HG03135 (cell line): ENCODE data around the gene KCNA1.

Experiments
- ATAC-seq: cut with Tn5 transposase; IDR thresholded peaks from one replicate; pipeline ENCODE4 v1.9.1; 2021; ENCODE audit warnings: mild to moderate bottlenecking, moderate library complexity; ENCODE audit not compliant: unreplicated experiment

Gene KCNA1

DNA sequence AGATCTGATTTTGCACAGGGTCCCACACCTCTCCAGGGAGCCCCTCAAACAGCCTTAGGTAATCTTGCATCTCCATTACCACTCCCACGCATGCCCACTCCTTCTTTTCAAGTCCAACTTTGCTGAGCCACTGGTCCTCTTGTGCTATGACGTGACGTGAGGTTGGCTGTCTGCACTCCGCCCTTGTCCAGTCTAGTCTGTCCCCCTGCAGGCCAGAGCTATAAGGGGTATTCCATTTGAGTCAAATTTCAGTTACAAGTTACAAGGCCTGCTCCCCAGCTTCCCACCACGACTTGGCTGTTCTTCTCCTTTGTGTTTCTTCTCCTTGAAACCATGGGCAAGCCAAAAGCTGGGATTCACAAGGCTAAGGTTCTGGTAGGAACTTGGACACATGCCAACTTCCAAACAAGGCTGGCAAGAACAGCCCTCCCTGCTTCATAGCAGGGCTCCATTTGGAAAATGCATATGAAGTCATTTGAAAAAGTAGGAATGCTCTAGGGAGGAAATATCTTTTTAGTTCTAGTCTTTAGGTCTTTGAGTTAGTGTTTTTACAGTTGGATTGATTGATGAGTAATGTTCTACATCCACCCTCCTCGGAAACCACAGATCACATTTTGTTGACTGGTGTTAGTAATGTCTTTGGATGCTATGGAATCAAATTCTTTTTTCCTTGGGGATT lies 49.1 kb downstream of the KCNA1 start:
- ATAC-seq: no peak

DNA sequence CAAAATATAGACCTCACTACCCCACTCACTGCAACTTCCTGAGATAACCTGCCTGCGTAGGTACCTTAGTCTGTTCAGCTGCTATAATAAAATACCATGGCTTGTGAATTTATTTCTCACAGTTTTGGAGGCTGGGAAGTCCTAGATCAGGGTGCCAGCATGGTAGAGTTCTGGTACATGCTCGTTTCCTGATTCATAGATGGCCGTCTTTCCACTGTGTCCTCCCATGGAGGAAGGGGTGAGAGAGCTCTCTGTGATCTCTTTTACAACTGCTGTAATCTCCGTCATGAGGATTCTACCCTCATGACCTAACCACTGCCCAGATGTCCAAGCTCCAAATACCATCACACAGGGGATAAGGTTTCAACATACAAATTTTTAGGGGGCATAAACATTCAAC lies 49.7 kb downstream of the KCNA1 start:
- no peak for ATAC-seq

DNA sequence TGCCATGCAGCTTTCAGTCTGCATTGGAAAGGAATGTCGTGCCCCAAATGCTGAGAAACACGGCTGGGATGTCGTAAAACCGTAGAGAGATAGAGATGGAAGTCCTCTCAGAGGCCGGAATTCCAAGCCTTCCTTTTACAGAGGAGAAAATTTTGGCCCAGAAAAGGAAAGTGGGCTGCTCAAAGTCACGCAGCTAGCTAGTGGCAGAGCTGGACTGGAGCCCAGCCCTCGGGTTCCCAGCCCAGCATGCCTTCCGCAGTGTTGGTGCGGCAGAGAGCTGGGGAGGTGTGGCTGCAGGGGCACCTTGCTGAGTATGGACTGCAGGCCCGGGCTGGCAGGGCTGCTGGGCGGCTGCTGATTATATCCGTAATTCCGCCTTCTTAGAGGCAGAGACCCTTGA lies 50.3 kb downstream of the KCNA1 start:
- ATAC-seq: no peak

DNA sequence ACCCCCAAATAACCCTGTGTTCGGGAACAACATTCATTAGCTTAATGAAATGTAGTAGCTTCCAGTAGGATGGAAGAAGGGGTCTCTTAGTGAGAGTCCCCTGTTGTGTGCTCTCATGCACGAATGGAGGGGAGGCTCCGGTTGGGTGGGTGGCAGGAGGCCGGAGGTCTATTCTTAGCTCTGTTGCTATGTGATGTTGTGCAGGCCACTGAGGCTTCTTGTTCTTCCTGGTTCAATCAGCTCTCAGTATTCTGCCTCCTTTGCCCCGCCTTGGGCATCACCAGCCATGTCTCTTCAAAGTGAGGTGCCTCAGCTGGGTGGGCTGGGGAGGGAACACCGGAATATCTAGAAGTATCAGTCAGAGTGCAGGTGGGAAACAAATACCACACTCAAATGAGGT lies 50.8 kb downstream of the KCNA1 start:
- ATAC-seq: no peak

DNA sequence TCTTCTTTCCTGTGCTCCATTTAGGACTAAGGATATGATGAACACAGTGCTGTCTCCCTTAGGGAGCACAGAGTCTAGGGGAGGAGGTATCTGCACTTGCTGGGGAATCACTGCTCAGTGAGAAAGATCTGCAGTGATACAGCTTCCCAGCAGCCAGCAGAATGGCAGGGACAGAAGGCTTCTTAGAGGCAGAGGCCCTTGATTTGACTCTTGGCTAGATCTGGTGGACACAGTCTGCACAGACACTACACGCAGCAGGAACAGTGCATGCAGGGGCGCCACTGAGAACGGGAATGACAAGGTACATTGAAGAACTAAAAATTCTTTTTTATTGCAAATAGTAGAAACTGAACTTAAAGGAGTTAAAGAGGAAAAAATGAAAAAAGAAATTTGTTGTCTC lies 51.6 kb downstream of the KCNA1 start:
- ATAC-seq: no peak

DNA sequence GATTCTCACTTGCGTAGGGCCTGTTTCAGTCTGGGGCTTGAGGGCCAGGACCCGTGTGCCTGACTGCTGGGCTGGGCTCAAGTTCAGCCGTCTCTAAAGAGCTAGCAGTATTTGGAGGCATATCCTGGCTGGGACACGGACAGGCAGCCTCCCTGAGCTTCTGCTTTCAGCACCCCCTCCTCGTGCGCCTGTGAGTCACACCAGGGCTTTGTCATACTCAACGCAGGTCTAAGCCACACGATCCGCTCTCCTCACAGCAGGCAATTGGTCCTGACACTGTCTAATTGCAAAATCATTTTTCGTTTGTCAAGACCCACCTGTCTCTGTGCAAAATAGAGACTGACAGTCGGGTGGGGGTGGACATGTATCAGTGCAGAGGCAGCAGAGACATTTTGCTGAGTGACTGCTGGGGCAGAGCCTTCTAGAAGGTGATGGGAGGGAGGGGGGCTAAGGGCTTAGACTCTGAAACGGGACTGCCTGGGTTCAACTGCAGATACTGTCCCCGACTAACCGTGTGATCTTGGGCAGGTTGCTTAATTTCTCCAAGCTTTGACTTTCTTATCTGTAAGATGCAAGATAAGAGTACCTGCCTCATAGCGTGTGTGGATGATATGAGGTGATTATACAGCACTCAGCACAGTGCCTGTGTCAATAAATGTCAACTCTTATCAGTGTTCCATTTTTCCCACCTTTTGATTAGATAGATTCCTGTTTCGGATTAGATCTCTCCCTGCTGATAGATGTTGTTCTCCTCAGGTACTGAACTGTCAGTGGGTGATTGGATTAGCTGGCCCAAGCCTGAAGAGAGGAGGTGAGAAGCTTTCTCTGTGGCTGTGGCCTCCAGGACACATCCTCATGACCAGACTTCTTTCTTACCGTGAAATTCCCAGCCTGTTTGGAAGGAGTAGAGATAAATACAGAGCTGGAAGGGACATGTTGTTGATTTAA lies 53.1 kb downstream of the KCNA1 start:
- no peak for ATAC-seq
